SK-N-SH (cell line): ENCODE results near the gene UST. TPM values are rescaled to one million over a fixed set of nuclear protein-coding genes. Genes with fewer than 3 reads are reported as not detected.

Source experiments
- CTCF ChIA-PET: fragments of 300-600, 350-600 bp; formaldehyde crosslinking; extraction: SDS; loops from one replicate; lab custom pipeline; 2021; lab: Yijun Ruan, JAX
- POLR2A ChIA-PET: fragments of 350-600 bp; sonication (Branson Sonifier 250); formaldehyde crosslinking; extraction: SDS; loops from one replicate; lab custom pipeline; 2020; ENCODE audit warnings: antibody characterized with exemption, inconsistent platforms; lab: Yijun Ruan, JAX
- DNase-seq: peaks from one replicate; pipeline ENCODE4 v3.0.0; 2012
- H2AFZ ChIP-seq: fragments of 200-600 bp; sonication (generic); 2 replicates; pipeline ENCODE4 v1.8.1; 2016; ENCODE audit warnings: antibody characterized with exemption, mild to moderate bottlenecking, low read depth
- H3F3A ChIP-seq: fragments of 200-600 bp; sonication (generic); replicated peaks from 2 replicates; pipeline ENCODE3; 2016; ENCODE audit warnings: antibody characterized with exemption, mild to moderate bottlenecking; ENCODE audit not compliant: insufficient read depth
- H3K27ac ChIP-seq, 2 experiments: fragments of 200-500 bp in 1 of 2; fragments of 200-600 bp in 1 of 2; sonication (Bioruptor generic) in 1 of 2; sonication (generic), shearing (Covaris generic) in 1 of 2; 2 replicates each; pipeline versions ENCODE4 v1.5.1 to v1.6.1; 2014 to 2016; ENCODE audit warnings: low read depth in 2 of 2, inconsistent platforms in 1 of 2, low read length in 1 of 2, mild to moderate bottlenecking in 1 of 2, mixed read lengths in 1 of 2
- H3K27me3 ChIP-seq: fragments of 200-600 bp; sonication (generic), shearing (Covaris generic); 2 replicates; pipeline ENCODE4 v1.6.1; 2016; ENCODE audit warnings: mixed run types; ENCODE audit not compliant: insufficient read depth
- H3K36me3 ChIP-seq, 2 experiments: fragments of 200-500 bp in 1 of 2; fragments of 200-600 bp in 1 of 2; sonication (Bioruptor generic) in 1 of 2; sonication (generic) in 1 of 2; replicated peaks in 1 of 2; 2 replicates each; pipeline versions ENCODE3 to v1.5.1; 2014 to 2016; ENCODE audit warnings: low read length in 1 of 2, mild to moderate bottlenecking in 1 of 2; ENCODE audit not compliant: insufficient read depth in 2 of 2, control insufficient read depth in 1 of 2
- H3K4me1 ChIP-seq, 2 experiments: fragments of 200-500 bp in 1 of 2; fragments of 200-600 bp in 1 of 2; sonication (Bioruptor generic) in 1 of 2; sonication (generic), shearing (Covaris generic) in 1 of 2; 2 replicates each; pipeline versions ENCODE4 v1.5.1 to v1.6.1; 2014 to 2016; ENCODE audit warnings: low read depth in 1 of 2, low read length in 1 of 2, mixed run types in 1 of 2; ENCODE audit not compliant: insufficient read depth in 2 of 2, control insufficient read depth in 1 of 2
- H3K4me2 ChIP-seq: fragments of 200-600 bp; sonication (generic), shearing (Covaris generic); 2 replicates; pipeline ENCODE4 v1.6.1; 2017; ENCODE audit warnings: mixed run types
- H3K4me3 ChIP-seq, 2 experiments: fragments of 200-500 bp in 1 of 2; fragments of 200-600 bp in 1 of 2; sonication (Bioruptor generic) in 1 of 2; sonication (generic), shearing (Covaris generic) in 1 of 2; 2 replicates each; pipeline versions ENCODE4 v1.5.1 to v1.8.1; 2014 to 2016; ENCODE audit warnings: low read depth in 2 of 2, inconsistent platforms in 1 of 2, low read length in 1 of 2, mild to moderate bottlenecking in 1 of 2, mixed read lengths in 1 of 2, moderate library complexity in 1 of 2
- H3K79me2 ChIP-seq: fragments of 200-600 bp; sonication (generic); 2 replicates; pipeline ENCODE4 v1.8.1; 2017; ENCODE audit warnings: mild to moderate bottlenecking; ENCODE audit not compliant: insufficient read depth
- H3K9ac ChIP-seq: fragments of 200-600 bp; sonication (generic); 2 replicates; pipeline ENCODE4 v1.6.1; 2017; ENCODE audit warnings: mixed run types
- H3K9me2 ChIP-seq: fragments of 200-600 bp; sonication (generic); 2 replicates; pipeline ENCODE4 v1.6.1; 2017; ENCODE audit warnings: mixed run types
- H3K9me3 ChIP-seq: fragments of 200-600 bp; sonication (generic); 2 replicates; pipeline ENCODE4 v1.6.1; 2017; ENCODE audit warnings: mixed run types, mild to moderate bottlenecking, moderate library complexity
- H4K20me1 ChIP-seq: fragments of 200-600 bp; sonication (generic); 2 replicates; pipeline ENCODE4 v1.6.1; 2017; ENCODE audit warnings: mild to moderate bottlenecking, mixed run types; ENCODE audit not compliant: insufficient read depth
- EZH2phosphoT487 ChIP-seq: fragments of 200-600 bp; sonication (generic); IDR thresholded peaks from 2 replicates; pipeline ENCODE4 v1.6.1; 2017; ENCODE audit warnings: low read depth, mixed run types, mild to moderate bottlenecking, antibody characterized with exemption, moderate library complexity, borderline replicate concordance
- JUND ChIP-seq: IDR thresholded peaks from 2 replicates; pipeline ENCODE4 v1.4.0; 2012
- MAX ChIP-seq: IDR thresholded peaks from 2 replicates; pipeline ENCODE4 v1.4.0; 2012; ENCODE audit warnings: low read depth
- MEF2A ChIP-seq: IDR thresholded peaks from 2 replicates; pipeline ENCODE4 v1.4.0; 2012; ENCODE audit warnings: low read depth, borderline replicate concordance
- MXI1 ChIP-seq: IDR thresholded peaks from 2 replicates; pipeline ENCODE4 v1.6.1; 2012; ENCODE audit warnings: mild to moderate bottlenecking, low read depth, low read length, improper control_type of control experiment
- NFIC ChIP-seq: IDR thresholded peaks from 2 replicates; pipeline ENCODE4 v1.4.0; 2012; ENCODE audit warnings: borderline replicate concordance
- NRF1 ChIP-seq: IDR thresholded peaks from 2 replicates; pipeline ENCODE4 v1.6.1; 2012; ENCODE audit warnings: low read depth, mild to moderate bottlenecking, low read length
- POLR2AphosphoS5 ChIP-seq: IDR thresholded peaks from 2 replicates; pipeline ENCODE4 v1.6.1; 2012; ENCODE audit warnings: low read depth, low read length
- RAD21 ChIP-seq: IDR thresholded peaks from 2 replicates; pipeline ENCODE4 v1.6.1; 2012; ENCODE audit warnings: mild to moderate bottlenecking, low read length
- RCOR1 ChIP-seq: fragments of 150-350 bp; IDR thresholded peaks from 2 replicates; pipeline ENCODE4 v1.6.1; 2017; ENCODE audit warnings: antibody characterized with exemption, low read length
- SIN3A ChIP-seq: IDR thresholded peaks from 2 replicates; pipeline ENCODE4 v1.6.1; 2012; ENCODE audit warnings: low read depth, mild to moderate bottlenecking, low read length, moderate library complexity, borderline replicate concordance
- TAF1 ChIP-seq: IDR thresholded peaks from 2 replicates; pipeline ENCODE4 v1.6.1; 2012; ENCODE audit warnings: low read depth, mild to moderate bottlenecking, low read length, moderate library complexity, borderline replicate concordance
- TCF12 ChIP-seq: IDR thresholded peaks from 2 replicates; pipeline ENCODE4 v1.4.0; 2012
- TEAD4 ChIP-seq: IDR thresholded peaks from 2 replicates; pipeline ENCODE4 v1.4.0; 2012; ENCODE audit warnings: mild to moderate bottlenecking, borderline replicate concordance; ENCODE audit not compliant: insufficient read depth
- USF1 ChIP-seq: IDR thresholded peaks from 2 replicates; pipeline ENCODE4 v1.4.0; 2012; ENCODE audit warnings: low read depth, borderline replicate concordance
- WGBS: methylation state at CpG from one replicate; pipeline ENCODE4 v1.1.6; 2017; ENCODE audit warnings: low lambda C conversion rate; 5-methylcytosine and 5-hydroxymethylcytosine counted together
- polyA plus RNA-seq, 3 experiments: library from polyadenylated mRNA; depleted of rRNA; stranded (reverse); fragments of >200 nt; gene quantifications; 2 replicates each; pipeline ENCODE4 v1.2.3, GENCODE V29; 2012
- TF ChIP-seq, protein P1 (sequence below): IDR thresholded peaks from 2 replicates; pipeline ENCODE4 v1.4.0; 2012; ENCODE audit warnings: low read depth, borderline replicate concordance
- TF ChIP-seq, protein P2 (sequence below): fragments of 150-350 bp; IDR thresholded peaks from 2 replicates; pipeline ENCODE4 v1.6.1; 2017; ENCODE audit warnings: antibody characterized with exemption, low read length, low read depth, borderline replicate concordance

UST gene
- polyA plus RNA-seq, 1 of the 3 experiments (the other 2 are of a cell fraction): 1.7 TPM

- Histone ChIP-seq H3K27ac (peak overlapping the region; percentile 67 to 89; a peak in 3 of 4 replicates), H2AFZ (no peak overlapping the region), H3K4me3 (no peak overlapping the region), H3K79me2 (no peaks in the 10 kb centered on the region), H3K4me2 (0 out of 2 replicates have a peak overlapping the region, but pooled peaks have one; percentile 67), H3K36me3 (no peaks in the 10 kb centered on the region), H3K27me3 (no peaks in the 10 kb centered on the region), H3K9me3 (peaks cover 6% of the 10 kb centered on the region), H3K9me2 (no peaks in the 10 kb centered on the region; the same call in 1 of the 2 replicates), H3F3A (peaks cover 36% of the 10 kb centered on the region), H3K9ac (0 out of 2 replicates have a peak overlapping the region, but pooled peaks have one; percentile 38), H3K4me1 (peaks cover 0 to 14% of the 10 kb centered on the region in 2 experiments; a peak in 3 of 4 replicates), H4K20me1 (no peaks in the 10 kb centered on the region)
- ChIA-PET POLR2A (no interaction called here), CTCF (no interaction called here)
- DNase-seq: no peak
- TF ChIP-seq TEAD4: no peak
- TF ChIP-seq, protein P1, sequence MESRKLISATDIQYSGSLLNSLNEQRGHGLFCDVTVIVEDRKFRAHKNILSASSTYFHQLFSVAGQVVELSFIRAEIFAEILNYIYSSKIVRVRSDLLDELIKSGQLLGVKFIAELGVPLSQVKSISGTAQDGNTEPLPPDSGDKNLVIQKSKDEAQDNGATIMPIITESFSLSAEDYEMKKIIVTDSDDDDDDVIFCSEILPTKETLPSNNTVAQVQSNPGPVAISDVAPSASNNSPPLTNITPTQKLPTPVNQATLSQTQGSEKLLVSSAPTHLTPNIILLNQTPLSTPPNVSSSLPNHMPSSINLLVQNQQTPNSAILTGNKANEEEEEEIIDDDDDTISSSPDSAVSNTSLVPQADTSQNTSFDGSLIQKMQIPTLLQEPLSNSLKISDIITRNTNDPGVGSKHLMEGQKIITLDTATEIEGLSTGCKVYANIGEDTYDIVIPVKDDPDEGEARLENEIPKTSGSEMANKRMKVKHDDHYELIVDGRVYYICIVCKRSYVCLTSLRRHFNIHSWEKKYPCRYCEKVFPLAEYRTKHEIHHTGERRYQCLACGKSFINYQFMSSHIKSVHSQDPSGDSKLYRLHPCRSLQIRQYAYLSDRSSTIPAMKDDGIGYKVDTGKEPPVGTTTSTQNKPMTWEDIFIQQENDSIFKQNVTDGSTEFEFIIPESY: no peak
- TF ChIP-seq SIN3A: no peak
- TF ChIP-seq, protein P2, sequence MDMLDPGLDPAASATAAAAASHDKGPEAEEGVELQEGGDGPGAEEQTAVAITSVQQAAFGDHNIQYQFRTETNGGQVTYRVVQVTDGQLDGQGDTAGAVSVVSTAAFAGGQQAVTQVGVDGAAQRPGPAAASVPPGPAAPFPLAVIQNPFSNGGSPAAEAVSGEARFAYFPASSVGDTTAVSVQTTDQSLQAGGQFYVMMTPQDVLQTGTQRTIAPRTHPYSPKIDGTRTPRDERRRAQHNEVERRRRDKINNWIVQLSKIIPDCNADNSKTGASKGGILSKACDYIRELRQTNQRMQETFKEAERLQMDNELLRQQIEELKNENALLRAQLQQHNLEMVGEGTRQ: no peak
- TF ChIP-seq JUND: no peak
- TF ChIP-seq POLR2AphosphoS5: no peak
- TF ChIP-seq TCF12: peak; percentile 29; the same call in 1 of the 2 replicates
- 0 out of 2 replicates have a peak, but pooled peaks have one; percentile 23 for TF ChIP-seq NFIC
- TF ChIP-seq MXI1: no peak
- 37% methylated on average over 4 of the region's 4 CpGs for WGBS
These were observed 251.9 kb downstream of the UST start for GRCh38 chr6:148998704-148999103.

DNA sequence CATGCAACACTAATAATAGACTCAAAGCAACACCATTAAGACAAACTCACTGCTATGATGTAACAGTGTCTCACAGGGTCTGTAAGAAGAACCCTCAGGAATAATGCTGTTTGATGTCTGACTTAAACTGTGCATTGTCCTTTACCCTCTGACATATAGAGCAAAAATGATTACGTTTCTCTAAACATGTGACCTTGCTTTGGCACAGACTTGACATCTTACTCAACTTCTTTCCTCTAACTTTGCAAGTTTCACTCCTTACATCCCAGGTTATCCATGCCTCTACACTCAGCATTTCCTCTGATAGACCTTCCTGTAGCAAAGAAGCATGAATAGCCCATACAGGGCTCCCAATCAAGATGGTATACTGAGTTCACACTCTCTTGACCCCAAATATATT is 252.7 kb downstream of the UST start:
- ChIA-PET POLR2A (no interaction called here), CTCF (no interaction called here)
- Histone ChIP-seq H3K27me3 (no peaks in the 10 kb centered on the region), H3K9ac (peak overlapping the region; percentile 38; the same call in 1 of the 2 replicates), H3K4me3 (no peak overlapping the region), H3K9me3 (peaks cover 6% of the 10 kb centered on the region), H2AFZ (0 out of 2 replicates have a peak overlapping the region, but pooled peaks have one; percentile 44), H3K4me2 (peak overlapping the region; percentile 67; the same call in 1 of the 2 replicates), H3F3A (peaks cover 36% of the 10 kb centered on the region), H3K79me2 (no peaks in the 10 kb centered on the region), H3K36me3 (no peaks in the 10 kb centered on the region), H3K9me2 (no peaks in the 10 kb centered on the region; the same call in 1 of the 2 replicates), H4K20me1 (no peaks in the 10 kb centered on the region), H3K27ac (peak overlapping the region; percentile 67 to 89; a peak in 3 of 4 replicates), H3K4me1 (peaks cover 0 to 14% of the 10 kb centered on the region in 2 experiments; a peak in 3 of 4 replicates)
- TF ChIP-seq TAF1: no peak
- no peak for TF ChIP-seq SIN3A
- no peak for TF ChIP-seq POLR2AphosphoS5
- TF ChIP-seq NFIC: no peak
- TF ChIP-seq USF1: no peak; the same call in 1 of the 2 replicates
- TF ChIP-seq MEF2A: no peak
- TF ChIP-seq TEAD4: no peak
- TF ChIP-seq RCOR1: no peak
- TF ChIP-seq RAD21: no peak
- TF ChIP-seq MAX: no peak
- TF ChIP-seq EZH2phosphoT487: no peak
- TF ChIP-seq NRF1: no peak
- no peak for TF ChIP-seq JUND
- DNase-seq: no peak
- WGBS: 14% methylated on average over 1 of the region's 1 CpG
